NCI-H2171 treated with DMSO at 0.1 percent for 48 hours (cell line): ENCODE measurements around the gene ADIPOR1.
A peak's percentile ranks its signal among the peaks of the same experiment; 100 is the strongest.
"Not testable (repeated sequence)": the region's sequence is repeated elsewhere in the genome, so short reads cannot be mapped to it uniquely, and the experiment has no call there.

Source experiments
- DNase-seq: peaks from one replicate; lab custom pipeline; 2025; lab: John Stamatoyannopoulos, UW

The ADIPOR1 gene

GRCh38 chr1:202936409-202936808 is 21.7 kb downstream of the ADIPOR1 start:
- DNase-seq, result not testable (repeated sequence)

GRCh38 chr1:202935844-202936243 is 22.3 kb downstream of the ADIPOR1 start:
- DNase-seq, result no peak

- no peak for DNase-seq
These were observed 23.4 kb downstream of the ADIPOR1 start for GRCh38 chr1:202934755-202935154.

- no peak for DNase-seq
These were observed 25.6 kb downstream of the ADIPOR1 start for GRCh38 chr1:202932476-202932875.

- peak; percentile 97 for DNase-seq
These were observed 31.3 kb downstream of the ADIPOR1 start, which contains the start of gene KLHL12 for GRCh38 chr1:202926581-202927491. TSS of gene KLHL12 (minus strand) at chr1:202927234. CDS start at chr1:202925162, 2,072 bp downstream.

GRCh38 chr1:202923533-202923932 is 34.6 kb downstream of the ADIPOR1 start:
- no peak for DNase-seq

- no peak for DNase-seq
These were observed 38.5 kb downstream of the ADIPOR1 start for GRCh38 chr1:202919615-202920014.

GRCh38 chr1:202915146-202915545 is 43.0 kb downstream of the ADIPOR1 start:
- DNase-seq, result no peak

GRCh38 chr1:202912476-202912875 is 45.6 kb downstream of the ADIPOR1 start:
- not testable (repeated sequence) for DNase-seq

- DNase-seq, result no peak
These were observed 48.6 kb downstream of the ADIPOR1 start for GRCh38 chr1:202909494-202909893.

GRCh38 chr1:202908998-202909397 is 49.1 kb downstream of the ADIPOR1 start:
- no peak for DNase-seq

- DNase-seq, result no peak
These were observed 52.8 kb downstream of the ADIPOR1 start for GRCh38 chr1:202905331-202905730.

- not testable (repeated sequence) for DNase-seq
These were observed 54.3 kb downstream of the ADIPOR1 start for GRCh38 chr1:202903808-202904207.

GRCh38 chr1:202901555-202901954 is 56.6 kb downstream of the ADIPOR1 start:
- DNase-seq, result no peak

GRCh38 chr1:202892501-202892900 is 65.6 kb downstream of the ADIPOR1 start:
- no peak for DNase-seq
